ENCODE data around the gene FAM78A.

- TF ChIP-seq CTCF (IDR thresholded peaks at IDR 0.05 in 2 of 3, conservative IDR thresholded peaks at IDR 0.05 in 1 of 3; ENCODE audit: borderline replicate concordance in 1 of 3, insufficient read depth in 1 of 3, low read depth in 2 of 3, low read length in 2 of 3), result no peak
- TF ChIP-seq EZH2 (IDR thresholded peaks at IDR 0.05), result no peak
- no peak for TF ChIP-seq POLR2A (IDR thresholded peaks at IDR 0.05; ENCODE audit: borderline replicate concordance, extremely low read depth, insufficient read depth, insufficient read length)
- no peak for TF ChIP-seq EZH2phosphoT487 (IDR thresholded peaks at IDR 0.05; ENCODE audit: borderline replicate concordance)
- no peak for TF ChIP-seq REST (IDR thresholded peaks at IDR 0.05; ENCODE audit: low read depth)
- TF ChIP-seq ATF3 (IDR thresholded peaks at IDR 0.05), result no peak
- no peak for TF ChIP-seq YY1 (IDR thresholded peaks at IDR 0.05; ENCODE audit: extremely low read depth, insufficient replicate concordance, low read depth, low read length)
- no peak for TF ChIP-seq POLR2AphosphoS5 (IDR thresholded peaks at IDR 0.05; ENCODE audit: low read depth, low read length)
- no peak for TF ChIP-seq MAX (IDR thresholded peaks at IDR 0.05)
- no peak for TF ChIP-seq FOSL1 (IDR thresholded peaks at IDR 0.05; ENCODE audit: low read depth)
These were observed 13.2 kb upstream of the FAM78A start, which contains the start of gene PLPP7 for GRCh38 chr9:131289301-131290035.

Measured in HCT116 (cell line).